Measurements from ENCODE around the gene POP4. TPM values are rescaled to one million over a fixed set of nuclear protein-coding genes. Genes with fewer than 3 reads are reported as not detected.

Gene POP4
- total and polyA plus RNA-seq, 9 of the 15 experiments (the other 6 are each of a cell fraction or from before 2014, with no cell fraction given), result 42.1 to 128 (median 99.0) TPM

DNA sequence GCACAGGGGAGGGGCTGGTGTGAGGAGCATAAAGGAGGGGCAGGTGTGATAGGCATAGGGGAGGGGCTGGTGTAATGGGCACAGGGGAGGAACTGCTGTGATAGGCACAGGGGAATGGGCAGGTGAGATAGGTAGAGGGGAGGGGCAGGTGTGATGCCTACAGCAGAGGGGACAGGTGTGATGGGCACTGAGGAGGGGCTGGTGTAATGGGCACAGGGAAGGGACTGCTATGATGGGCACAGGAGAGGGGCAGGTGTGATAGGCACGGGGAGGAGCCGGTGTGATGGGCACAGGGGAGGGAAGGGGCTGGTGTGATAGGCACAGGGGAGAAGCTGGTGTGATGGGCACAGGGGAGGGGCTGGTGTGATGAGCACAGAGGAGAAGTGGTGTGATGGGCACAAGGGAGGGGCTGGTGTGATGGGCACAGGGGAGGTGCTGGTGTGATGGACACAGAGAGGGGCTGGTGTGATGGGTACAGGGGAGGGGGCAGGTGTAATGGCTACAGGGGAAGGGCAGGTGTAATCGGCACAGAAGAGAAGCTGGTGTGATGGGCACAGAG lies 39.5 kb upstream of the POP4 start:
- in situ Hi-C loops (cut with MboI), result no loop called here
- no TSS peak for BruUV-seq (replicated peaks)

DNA sequence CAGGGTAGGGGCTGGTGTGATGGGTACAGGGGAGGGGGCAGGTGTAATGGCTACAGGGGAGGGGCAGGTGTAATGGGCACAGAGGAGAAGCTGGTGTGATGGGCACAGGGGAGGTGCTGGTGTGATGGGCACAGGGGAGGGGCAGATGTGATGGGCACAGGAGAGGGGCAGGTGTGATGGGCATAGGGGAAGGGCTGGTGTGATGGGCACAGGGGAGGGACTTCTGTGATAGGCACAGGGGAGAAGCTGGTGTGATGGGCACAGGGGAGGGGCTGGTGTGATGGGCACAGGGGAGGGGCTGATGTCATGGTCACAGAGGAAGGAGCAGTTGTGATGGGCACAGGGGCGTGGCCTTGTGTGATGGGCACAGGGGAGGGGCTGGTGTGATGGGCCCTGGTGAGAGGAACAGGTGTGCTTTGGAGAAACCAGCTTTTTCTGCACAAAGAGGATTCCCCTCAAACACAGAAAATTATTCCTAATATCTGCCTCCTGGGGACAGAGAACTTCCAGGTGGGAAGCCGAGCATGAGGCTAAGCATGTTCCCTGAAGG lies 38.6 kb upstream of the POP4 start:
- Histone ChIP-seq H3K4me1 (replicated peaks in 1 of 2; ENCODE audit: control insufficient read depth in 2 of 2, insufficient read depth in 2 of 2, low read length in 2 of 2) (no peaks in the 10 kb centered on the region; a peak in 1 of 5 replicates), H3K9me3 (replicated peaks; ENCODE audit: control insufficient read depth, insufficient read depth, low read depth, low read length) (no peaks in the 10 kb centered on the region), H3K36me3 (ENCODE audit: control insufficient read depth, insufficient read depth, low read length) (no peaks in the 10 kb centered on the region), H3K79me2 (ENCODE audit: control insufficient read depth, insufficient read depth, low read length) (no peaks in the 10 kb centered on the region), H3K9me1 (ENCODE audit: control insufficient read depth, insufficient read depth, low read length) (no peaks in the 10 kb centered on the region), H3K27me3 (ENCODE audit: control insufficient read depth in 2 of 2, insufficient read depth in 2 of 2, low read length in 2 of 2) (peaks cover 10 to 38% of the 10 kb centered on the region in 2 experiments; a peak in 4 of 5 replicates), H4K20me1 (replicated peaks; ENCODE audit: control insufficient read depth, insufficient read depth, low read length) (no peaks in the 10 kb centered on the region), H3K27ac (ENCODE audit: extremely low read depth, low read depth, low read length) (no peak overlapping the region), H3K4me3 (no peak overlapping the region), H3K4me2 (ENCODE audit: insufficient read depth, low read length) (no peak overlapping the region), H3K9ac (ENCODE audit: insufficient read depth in 1 of 2, low read depth in 2 of 2, low read length in 2 of 2) (no peak overlapping the region), H2AFZ (ENCODE audit: low read depth, low read length) (no peak overlapping the region)
- no TSS peak for BruUV-seq (replicated peaks)
- POLR2A ChIA-PET, result interaction anchor here (0.6 kb wide), 1 partner anchor 194 kb away, joined by 3 read pairs; no protein-coding TSS in a partner anchor
- WGBS (ENCODE audit: insufficient coverage, low coverage, missing lambda C conversion rate), result 0% methylated on average over 2 of the region's 2 CpGs
- ATAC-seq (no peak), DNase-seq (ENCODE audit: extremely low read depth in 1 of 4, low spot score in 3 of 4) (no peak), FAIRE-seq (no peak)
- CTCF ChIA-PET (ENCODE audit: low intra/inter-chr PET ratio), result no interaction called here
- in situ Hi-C loops (cut with MboI), result no loop called here
- intact Hi-C loops (cut with micrococcal nuclease), result no loop called here
- TF ChIP-seq, protein P1, sequence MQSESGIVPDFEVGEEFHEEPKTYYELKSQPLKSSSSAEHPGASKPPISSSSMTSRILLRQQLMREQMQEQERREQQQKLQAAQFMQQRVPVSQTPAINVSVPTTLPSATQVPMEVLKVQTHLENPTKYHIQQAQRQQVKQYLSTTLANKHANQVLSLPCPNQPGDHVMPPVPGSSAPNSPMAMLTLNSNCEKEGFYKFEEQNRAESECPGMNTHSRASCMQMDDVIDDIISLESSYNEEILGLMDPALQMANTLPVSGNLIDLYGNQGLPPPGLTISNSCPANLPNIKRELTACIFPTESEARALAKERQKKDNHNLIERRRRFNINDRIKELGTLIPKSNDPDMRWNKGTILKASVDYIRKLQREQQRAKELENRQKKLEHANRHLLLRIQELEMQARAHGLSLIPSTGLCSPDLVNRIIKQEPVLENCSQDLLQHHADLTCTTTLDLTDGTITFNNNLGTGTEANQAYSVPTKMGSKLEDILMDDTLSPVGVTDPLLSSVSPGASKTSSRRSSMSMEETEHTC (IDR thresholded peaks at IDR 0.05), result no peak
- TF ChIP-seq, protein P2, sequence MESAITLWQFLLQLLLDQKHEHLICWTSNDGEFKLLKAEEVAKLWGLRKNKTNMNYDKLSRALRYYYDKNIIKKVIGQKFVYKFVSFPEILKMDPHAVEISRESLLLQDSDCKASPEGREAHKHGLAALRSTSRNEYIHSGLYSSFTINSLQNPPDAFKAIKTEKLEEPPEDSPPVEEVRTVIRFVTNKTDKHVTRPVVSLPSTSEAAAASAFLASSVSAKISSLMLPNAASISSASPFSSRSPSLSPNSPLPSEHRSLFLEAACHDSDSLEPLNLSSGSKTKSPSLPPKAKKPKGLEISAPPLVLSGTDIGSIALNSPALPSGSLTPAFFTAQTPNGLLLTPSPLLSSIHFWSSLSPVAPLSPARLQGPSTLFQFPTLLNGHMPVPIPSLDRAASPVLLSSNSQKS (CRISPR knock-in tag; IDR thresholded peaks at IDR 0.05), result no peak

More for the DNA sequence above, 39.5 kb upstream of the POP4 start:
- H2AFZ ChIP-seq (ENCODE audit: low read depth, low read length), result no peak overlapping the region
- ATAC-seq, result no peak
- H3K4me1 ChIP-seq (replicated peaks in 1 of 2; ENCODE audit: control insufficient read depth in 2 of 2, insufficient read depth in 2 of 2, low read length in 2 of 2), result no peaks in the 10 kb centered on the region; a peak in 1 of 5 replicates
- no peak for FAIRE-seq
- no peak overlapping the region for H3K9ac ChIP-seq (ENCODE audit: insufficient read depth in 1 of 2, low read depth in 2 of 2, low read length in 2 of 2)
- H4K20me1 ChIP-seq (replicated peaks; ENCODE audit: control insufficient read depth, insufficient read depth, low read length), result no peaks in the 10 kb centered on the region
- no peak overlapping the region for H3K4me3 ChIP-seq
- intact Hi-C loops (cut with micrococcal nuclease), result no loop called here
- TF ChIP-seq, protein P3, sequence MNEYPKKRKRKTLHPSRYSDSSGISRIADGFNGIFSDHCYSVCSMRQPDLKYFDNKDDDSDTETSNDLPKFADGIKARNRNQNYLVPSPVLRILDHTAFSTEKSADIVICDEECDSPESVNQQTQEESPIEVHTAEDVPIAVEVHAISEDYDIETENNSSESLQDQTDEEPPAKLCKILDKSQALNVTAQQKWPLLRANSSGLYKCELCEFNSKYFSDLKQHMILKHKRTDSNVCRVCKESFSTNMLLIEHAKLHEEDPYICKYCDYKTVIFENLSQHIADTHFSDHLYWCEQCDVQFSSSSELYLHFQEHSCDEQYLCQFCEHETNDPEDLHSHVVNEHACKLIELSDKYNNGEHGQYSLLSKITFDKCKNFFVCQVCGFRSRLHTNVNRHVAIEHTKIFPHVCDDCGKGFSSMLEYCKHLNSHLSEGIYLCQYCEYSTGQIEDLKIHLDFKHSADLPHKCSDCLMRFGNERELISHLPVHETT (CRISPR knock-in tag; conservative IDR thresholded peaks at IDR 0.05 in 1 of 2, IDR thresholded peaks at IDR 0.05 in 1 of 2), result no peak
- TF ChIP-seq MYC (IDR thresholded peaks at IDR 0.05; ENCODE audit: low read depth, low read length) (no peak), MYC (CRISPR knock-in tag; IDR thresholded peaks at IDR 0.05; ENCODE audit: borderline replicate concordance, low read depth) (no peak)
- no peaks in the 10 kb centered on the region for H3K9me1 ChIP-seq (ENCODE audit: control insufficient read depth, insufficient read depth, low read length)
- DNase-seq (ENCODE audit: extremely low read depth in 1 of 4, low spot score in 3 of 4), result no peak
- CTCF ChIA-PET (ENCODE audit: low intra/inter-chr PET ratio), result no interaction called here
- H3K4me2 ChIP-seq (ENCODE audit: insufficient read depth, low read length), result no peak overlapping the region
- no peak overlapping the region for H3K27ac ChIP-seq (ENCODE audit: extremely low read depth, low read depth, low read length)
- H3K79me2 ChIP-seq (ENCODE audit: control insufficient read depth, insufficient read depth, low read length), result no peaks in the 10 kb centered on the region
- 5% methylated on average over 3 of the region's 3 CpGs for WGBS (ENCODE audit: insufficient coverage, low coverage, missing lambda C conversion rate)
- POLR2A ChIA-PET, result no interaction called here
- no peaks in the 10 kb centered on the region for H3K36me3 ChIP-seq (ENCODE audit: control insufficient read depth, insufficient read depth, low read length)
- H3K9me3 ChIP-seq (replicated peaks; ENCODE audit: control insufficient read depth, insufficient read depth, low read depth, low read length), result no peaks in the 10 kb centered on the region
- H3K27me3 ChIP-seq (ENCODE audit: control insufficient read depth in 2 of 2, insufficient read depth in 2 of 2, low read length in 2 of 2), result peaks cover 6 to 45% of the 10 kb centered on the region in 2 experiments; a peak in 4 of 5 replicates

Data from K562 (cell line).